ENCODE measurements around the gene PPP6C.

Gene PPP6C

DNA sequence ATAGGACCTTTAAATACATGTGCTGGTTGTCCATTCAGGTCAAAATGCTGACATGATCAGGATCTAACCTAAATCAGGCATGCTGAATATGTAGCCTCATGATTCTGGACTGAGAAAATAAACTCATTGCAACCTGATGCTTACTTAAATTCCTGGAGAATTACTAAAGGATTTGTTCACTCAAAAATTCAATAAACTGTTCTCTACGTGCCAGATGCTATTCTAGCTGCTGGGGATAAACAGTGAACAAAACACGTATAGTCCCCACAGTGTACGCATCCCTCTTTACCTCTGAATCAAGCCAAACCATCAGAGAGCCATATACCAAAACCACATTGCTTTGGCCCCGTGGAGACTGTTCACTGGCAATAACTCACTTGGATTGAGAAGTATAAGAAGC is 52.4 kb downstream of the PPP6C start:
- TF ChIP-seq, protein P1, sequence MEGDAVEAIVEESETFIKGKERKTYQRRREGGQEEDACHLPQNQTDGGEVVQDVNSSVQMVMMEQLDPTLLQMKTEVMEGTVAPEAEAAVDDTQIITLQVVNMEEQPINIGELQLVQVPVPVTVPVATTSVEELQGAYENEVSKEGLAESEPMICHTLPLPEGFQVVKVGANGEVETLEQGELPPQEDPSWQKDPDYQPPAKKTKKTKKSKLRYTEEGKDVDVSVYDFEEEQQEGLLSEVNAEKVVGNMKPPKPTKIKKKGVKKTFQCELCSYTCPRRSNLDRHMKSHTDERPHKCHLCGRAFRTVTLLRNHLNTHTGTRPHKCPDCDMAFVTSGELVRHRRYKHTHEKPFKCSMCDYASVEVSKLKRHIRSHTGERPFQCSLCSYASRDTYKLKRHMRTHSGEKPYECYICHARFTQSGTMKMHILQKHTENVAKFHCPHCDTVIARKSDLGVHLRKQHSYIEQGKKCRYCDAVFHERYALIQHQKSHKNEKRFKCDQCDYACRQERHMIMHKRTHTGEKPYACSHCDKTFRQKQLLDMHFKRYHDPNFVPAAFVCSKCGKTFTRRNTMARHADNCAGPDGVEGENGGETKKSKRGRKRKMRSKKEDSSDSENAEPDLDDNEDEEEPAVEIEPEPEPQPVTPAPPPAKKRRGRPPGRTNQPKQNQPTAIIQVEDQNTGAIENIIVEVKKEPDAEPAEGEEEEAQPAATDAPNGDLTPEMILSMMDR (IDR thresholded peaks at IDR 0.05; ENCODE audit: borderline replicate concordance, insufficient read depth, low read depth, low read length): no peak
- H3K4me3 ChIP-seq (ENCODE audit: low read depth, low read length): no peak overlapping the region

DNA sequence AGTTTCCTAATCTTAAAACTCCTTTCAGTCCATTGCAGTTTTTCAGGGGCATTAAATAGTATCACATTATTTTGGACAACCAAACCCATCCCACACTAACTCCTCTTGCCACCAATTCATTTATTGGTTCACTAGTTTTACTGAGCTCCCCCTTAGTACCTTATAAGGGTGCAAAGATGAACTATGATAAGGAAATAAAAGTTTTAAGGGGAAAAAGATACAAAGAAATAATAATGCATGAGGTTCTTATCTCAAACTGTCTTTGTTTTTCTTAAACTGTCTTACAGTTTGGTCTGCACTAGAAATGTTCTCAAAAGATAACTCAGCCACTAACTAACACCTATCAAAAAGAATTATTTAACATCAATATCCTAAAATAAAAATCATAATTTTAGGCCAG is 54.6 kb downstream of the PPP6C start:
- no peak overlapping the region for H3K4me3 ChIP-seq (ENCODE audit: low read depth, low read length)
- TF ChIP-seq, protein P1 (IDR thresholded peaks at IDR 0.05; ENCODE audit: borderline replicate concordance, insufficient read depth, low read depth, low read length): no peak

DNA sequence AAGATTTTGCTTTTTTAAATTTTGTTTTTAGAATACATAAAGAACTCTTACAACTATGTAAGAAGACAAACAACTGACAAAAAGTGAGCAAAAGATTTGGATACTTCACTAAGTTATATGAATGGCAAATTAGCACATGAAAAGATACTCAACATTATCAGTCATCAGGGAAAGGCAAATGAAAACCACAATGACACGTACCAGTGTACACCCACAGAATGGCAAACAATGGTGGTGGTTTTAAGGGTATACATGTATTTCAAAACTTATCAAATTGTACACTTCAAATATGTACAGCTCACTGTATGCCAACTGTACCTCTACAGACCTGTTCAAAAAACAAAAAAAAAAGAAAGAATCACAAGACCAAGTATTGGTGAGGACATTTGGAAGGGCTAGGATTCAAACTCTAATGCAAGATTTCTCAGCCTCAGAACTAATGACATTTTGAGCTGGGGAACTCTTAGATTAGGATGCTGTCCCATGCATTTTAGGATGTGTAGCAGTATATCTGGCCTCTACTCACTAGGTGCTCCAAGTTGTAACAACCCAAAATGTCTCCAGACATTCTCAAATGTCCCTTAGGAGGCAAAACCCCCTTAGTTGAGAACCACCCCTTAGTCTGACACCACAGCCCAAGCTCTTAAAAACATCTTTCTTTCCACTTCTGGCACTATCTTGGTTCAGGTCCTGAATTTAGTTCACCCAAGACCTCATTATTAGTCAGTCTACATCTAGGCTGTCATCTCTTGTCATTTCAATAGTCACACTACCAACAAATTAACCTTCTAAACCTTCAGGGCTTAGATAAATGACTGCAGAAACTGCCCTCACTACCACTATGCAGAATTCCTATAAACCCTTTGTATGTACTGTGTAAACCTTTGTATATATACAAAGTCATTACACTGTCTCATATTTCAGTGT is 55.9 kb downstream of the PPP6C start:
- TF ChIP-seq, protein P1 (IDR thresholded peaks at IDR 0.05; ENCODE audit: borderline replicate concordance, insufficient read depth, low read depth, low read length): no peak
- no peak overlapping the region for H3K4me3 ChIP-seq (ENCODE audit: low read depth, low read length)

DNA sequence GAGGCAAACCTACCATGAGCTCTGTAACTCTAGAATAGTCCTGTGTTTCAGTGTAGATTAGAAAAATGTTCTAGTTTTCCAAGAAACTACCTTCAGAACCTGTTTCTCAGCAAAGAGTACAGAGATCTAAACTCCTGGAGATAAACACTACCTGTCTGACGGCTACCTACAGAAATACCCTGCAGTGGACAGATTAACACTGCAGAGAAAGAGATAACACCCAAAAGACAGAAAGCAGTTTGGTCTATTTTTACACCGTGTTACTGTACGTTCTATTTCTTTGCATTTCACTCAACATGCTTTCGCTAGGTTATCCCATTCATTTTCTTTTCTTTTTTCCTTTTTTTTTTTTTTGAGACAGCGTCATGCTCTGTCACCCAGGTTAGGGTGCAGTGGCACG is 57.8 kb downstream of the PPP6C start:
- no peak overlapping the region for H3K4me3 ChIP-seq (ENCODE audit: low read depth, low read length)
- TF ChIP-seq, protein P1 (IDR thresholded peaks at IDR 0.05; ENCODE audit: borderline replicate concordance, insufficient read depth, low read depth, low read length): no peak

DNA sequence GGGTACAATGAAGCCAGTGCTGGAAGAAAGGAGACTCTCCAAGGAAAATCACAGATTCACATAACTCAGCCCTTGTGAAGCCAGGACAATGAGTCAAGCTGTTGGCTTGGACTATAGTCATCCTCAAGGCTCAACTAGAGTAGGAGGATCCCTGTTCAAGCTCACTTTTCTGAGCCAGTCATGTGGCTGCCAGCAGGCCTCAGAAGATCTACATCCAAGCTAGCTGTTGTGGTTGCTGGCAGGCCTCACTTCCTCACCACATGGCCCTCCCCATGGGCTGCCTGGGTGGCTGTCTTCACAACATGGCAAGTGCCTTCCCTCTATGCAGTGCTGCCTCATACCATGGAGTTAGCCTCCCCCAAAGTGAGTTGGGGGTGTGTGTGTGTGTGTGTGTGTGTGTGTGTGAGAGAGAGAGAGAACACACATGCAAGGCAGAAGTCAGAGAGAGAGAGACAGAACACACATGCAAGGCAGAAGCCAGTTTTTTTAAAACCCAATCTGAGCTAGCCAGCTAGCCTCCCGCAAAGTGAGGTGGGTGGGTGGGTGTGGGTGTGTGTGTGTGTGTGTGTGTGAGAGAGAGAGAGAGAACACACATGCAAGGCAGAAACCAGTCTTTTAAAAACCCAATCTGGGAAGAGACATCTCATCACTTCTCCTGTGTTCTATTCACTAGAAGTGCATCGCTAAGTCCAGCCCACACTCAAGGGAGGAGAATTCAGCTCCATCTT is 63.4 kb downstream of the PPP6C start:
- TF ChIP-seq, protein P1 (IDR thresholded peaks at IDR 0.05; ENCODE audit: borderline replicate concordance, insufficient read depth, low read depth, low read length): no peak
- no peak overlapping the region for H3K4me3 ChIP-seq (ENCODE audit: low read depth, low read length)

DNA sequence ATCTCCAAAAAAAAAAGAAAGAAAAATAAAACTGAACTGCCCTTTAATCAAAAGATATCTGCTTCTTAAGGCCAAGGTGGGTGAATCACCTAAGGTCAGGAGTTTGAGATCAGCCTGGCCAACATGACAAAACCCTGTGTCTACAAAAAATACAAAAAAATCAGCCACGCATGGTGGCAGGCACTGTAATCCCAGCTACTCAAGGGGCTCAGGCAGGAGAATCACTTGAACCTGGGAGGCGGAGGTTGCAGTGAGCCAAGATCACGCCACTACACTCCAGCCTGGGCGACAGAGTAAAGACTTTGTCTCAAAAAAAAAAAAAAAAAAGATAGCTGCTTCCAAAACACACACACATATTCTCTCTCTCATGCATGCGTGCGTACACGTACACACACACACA is 64.1 kb downstream of the PPP6C start:
- no peak overlapping the region for H3K4me3 ChIP-seq (ENCODE audit: low read depth, low read length)

More for the DNA sequence above, 64.1 kb downstream of the PPP6C start:
- TF ChIP-seq, protein P1 (IDR thresholded peaks at IDR 0.05; ENCODE audit: borderline replicate concordance, insufficient read depth, low read depth, low read length): no peak
